HepG2 (cell line): Measurements from ENCODE around the gene PTPRN. TPM values are rescaled to one million over a fixed set of nuclear protein-coding genes. Genes with fewer than 3 reads are reported as not detected.
A peak's percentile ranks its signal among the peaks of the same experiment; 100 is the strongest.

Source experiments
- ATAC-seq: fragments of 200-7000 bp; cut with Tn5 transposase; 3 replicates; pipeline ENCODE4 v1.9.1; 2020; ENCODE audit warnings: mild to moderate bottlenecking, moderate library complexity
- BruUV-seq: library from RNA; stranded (reverse); fragments of 400-500 nt; replicated peaks from 2 replicates; lab custom pipeline; 2021; lab: Mats Ljungman, UMichigan
- CTCF ChIA-PET: fragments of 300-600 bp; formaldehyde crosslinking; extraction: SDS; loops from one replicate; lab custom pipeline; 2021; ENCODE audit warnings: low total read pairs, inconsistent platforms, low intra/inter-chr PET ratio; lab: Yijun Ruan, JAX
- POLR2A ChIA-PET: fragments of 350-600 bp; sonication (Branson Sonifier 250); formaldehyde crosslinking; loops from one replicate; lab custom pipeline; 2020; ENCODE audit warnings: antibody characterized with exemption, inconsistent platforms; lab: Yijun Ruan, JAX
- DNase-seq: peaks from one replicate; pipeline ENCODE4 v3.0.0-alpha.2; 2015; ENCODE audit warnings: low spot score
- FAIRE-seq: peaks from 3 replicates; lab custom pipeline; 2011; peaks lifted over from hg19 to GRCh38; lab: Jason Lieb, UNC
- H2AFZ ChIP-seq: one replicate; pipeline ENCODE4 v1.6.1; 2011; ENCODE audit warnings: low read length, inconsistent platforms
- H3K27ac ChIP-seq: fragments of 300-600 bp; 3 replicates; pipeline ENCODE4 v1.8.0; 2011; ENCODE audit warnings: mixed run types, mild to moderate bottlenecking, mixed read lengths, low read length, inconsistent platforms; ENCODE audit not compliant: insufficient read depth; ENCODE audit errors: extremely low read length
- H3K27me3 ChIP-seq, 2 experiments: fragments of 200-600 bp in 1 of 2; 2 replicates in 1 of 2; 3 replicates in 1 of 2; pipeline versions ENCODE4 v1.6.0 to v1.8.0; 2011; ENCODE audit warnings: low read length in 2 of 2, mild to moderate bottlenecking in 2 of 2, moderate library complexity in 2 of 2, inconsistent platforms in 1 of 2; ENCODE audit not compliant: insufficient read depth in 2 of 2, control insufficient read depth in 1 of 2
- H3K36me3 ChIP-seq, 2 experiments: fragments of 200-600 bp in 1 of 2; replicated peaks in 1 of 2; 2 replicates in 1 of 2; 3 replicates in 1 of 2; pipeline versions ENCODE4 v1.5.1 to v1.8.0; 2011; ENCODE audit warnings: low read length in 2 of 2, inconsistent platforms in 1 of 2; ENCODE audit not compliant: insufficient read depth in 2 of 2, control insufficient read depth in 1 of 2
- H3K4me1 ChIP-seq: 2 replicates; pipeline ENCODE4 v1.5.1; 2012; ENCODE audit warnings: low read length, inconsistent platforms; ENCODE audit not compliant: insufficient read depth
- H3K4me2 ChIP-seq: 2 replicates; pipeline ENCODE4 v1.6.0; 2011; ENCODE audit warnings: low read depth, low read length, inconsistent platforms
- H3K4me3 ChIP-seq, 3 experiments: fragments of 200-600 bp in 1 of 3; sonication (generic), shearing (Covaris generic) in 1 of 3; replicated peaks in 1 of 3; 2 replicates each; pipeline ENCODE4 v1.5.1; 2011 to 2016; ENCODE audit warnings: low read length in 3 of 3, inconsistent platforms in 2 of 3, low read depth in 2 of 3, mild to moderate bottlenecking in 2 of 3, control low read depth in 1 of 3, mixed read lengths in 1 of 3; ENCODE audit not compliant: insufficient read depth in 1 of 3
- H3K79me2 ChIP-seq: one replicate; pipeline ENCODE4 v1.6.1; 2011; ENCODE audit warnings: low read length, inconsistent platforms; ENCODE audit not compliant: insufficient read depth
- H3K9ac ChIP-seq: 2 replicates; pipeline ENCODE4 v1.6.0; 2011; ENCODE audit warnings: mild to moderate bottlenecking, low read depth, low read length, inconsistent platforms; ENCODE audit not compliant: insufficient read depth
- H3K9me3 ChIP-seq: 2 replicates; pipeline ENCODE4 v1.5.1; 2012; ENCODE audit warnings: mild to moderate bottlenecking, low read length
- H4K20me1 ChIP-seq: 2 replicates; pipeline ENCODE4 v1.6.0; 2011; ENCODE audit warnings: inconsistent platforms, mild to moderate bottlenecking, low read length, moderate library complexity; ENCODE audit not compliant: insufficient read depth
- HMGA1 ChIP-seq: sonication (generic); formaldehyde crosslinking; conservative IDR thresholded peaks from 2 replicates; pipeline ENCODE4 v1.4.0; 2020; ENCODE audit warnings: missing genetic modification reagents
- KLF12 ChIP-seq: sonication (generic); formaldehyde crosslinking; IDR thresholded peaks from 2 replicates; pipeline ENCODE4 v1.4.0; 2020; ENCODE audit warnings: missing genetic modification reagents, borderline replicate concordance
- PAF1 ChIP-seq: IDR thresholded peaks from 2 replicates; pipeline ENCODE4 v1.6.1; 2016; ENCODE audit warnings: missing genetic modification reagents, missing compliant biosample characterization
- PTBP1 ChIP-seq: fragments of 200-400 bp; formaldehyde crosslinking; IDR thresholded peaks from 2 replicates; pipeline ENCODE4 v1.6.1; 2018; ENCODE audit warnings: low read length, low read depth; ENCODE audit not compliant: poor library complexity, severe bottlenecking
- RCOR2 ChIP-seq: IDR thresholded peaks from 2 replicates; pipeline ENCODE4 v1.6.1; 2016; ENCODE audit warnings: missing biosample characterization, missing genetic modification reagents
- SSRP1 ChIP-seq: IDR thresholded peaks from 2 replicates; pipeline ENCODE4 v1.6.1; 2016; ENCODE audit warnings: control low read depth
- ZNF101 ChIP-seq: sonication (generic); formaldehyde crosslinking; IDR thresholded peaks from 2 replicates; pipeline ENCODE4 v1.4.0; 2020; ENCODE audit warnings: mild to moderate bottlenecking, low read depth, missing genetic modification reagents, borderline replicate concordance
- ZNF225 ChIP-seq: sonication (generic); formaldehyde crosslinking; IDR thresholded peaks from 2 replicates; pipeline ENCODE4 v1.4.0; 2020; ENCODE audit warnings: mild to moderate bottlenecking, missing genetic modification reagents
- ZNF530 ChIP-seq: sonication (generic); formaldehyde crosslinking; IDR thresholded peaks from 2 replicates; pipeline ENCODE4 v1.5.0; 2020; ENCODE audit warnings: low read depth, mild to moderate bottlenecking, missing genetic modification reagents
- ZNF570 ChIP-seq: sonication (generic); formaldehyde crosslinking; IDR thresholded peaks from 2 replicates; pipeline ENCODE4 v1.4.0; 2020; ENCODE audit warnings: mild to moderate bottlenecking, missing genetic modification reagents, borderline replicate concordance
- ZNF572 ChIP-seq: sonication (generic); formaldehyde crosslinking; IDR thresholded peaks from 2 replicates; pipeline ENCODE4 v1.5.1; 2020; ENCODE audit warnings: mild to moderate bottlenecking, missing genetic modification reagents
- WGBS: methylation state at CpG from one replicate; pipeline ENCODE4 v1.1.6; 2017; ENCODE audit warnings: low lambda C conversion rate; 5-methylcytosine and 5-hydroxymethylcytosine counted together
- in situ Hi-C: cut with HindIII; loops from 2 replicates; pipeline ENCODE4 v1.10.0; 2017; ENCODE audit warnings: low pct_unique_long_range_greater_than_20kb; ENCODE audit not compliant: extremely low pct_ligation_motif_present
- intact Hi-C: fragments of 100-400 bp; cut with micrococcal nuclease; formaldehyde crosslinking; loops from one replicate; pipeline ENCODE4 v1.10.0; 2022; ENCODE audit not compliant: unreplicated experiment
- polyA plus RNA-seq, 8 experiments: library from polyadenylated mRNA; depleted of rRNA in 3 of 8; stranded (reverse) in 7 of 8; unstranded in 1 of 8; fragments of >200 nt; fragmentation: Illumina TruSeq in 4 of 8; extraction: Trizol in 4 of 8; gene quantifications; 2 replicates each; pipeline versions ENCODE4 v1.2.1 to v1.2.3, GENCODE V29; 2011 to 2016; ENCODE audit warnings: low read depth in 4 of 8, missing spikeins in 1 of 8, mixed read lengths in 1 of 8; ENCODE audit not compliant: insufficient read depth in 1 of 8
- total RNA-seq, 5 experiments: library from RNA; depleted of rRNA; stranded (reverse); fragments of >200 nt; fragmentation: Illumina TruSeq; extraction: Trizol; gene quantifications; 2 replicates each; pipeline ENCODE4 v1.2.3, GENCODE V29; 2016; ENCODE audit warnings: low read depth in 1 of 5
- TF ChIP-seq, protein P1 (sequence below), 2 experiments: fragments of 450-650 bp in 1 of 2; sonication (generic) in 1 of 2; formaldehyde crosslinking; IDR thresholded peaks; 2 replicates each; pipeline versions ENCODE4 v1.5.0 to v1.8.0; 2020 to 2022; ENCODE audit warnings: mild to moderate bottlenecking in 1 of 2, missing genetic modification reagents in 1 of 2
- TF ChIP-seq, protein P2 (sequence below): sonication (generic); formaldehyde crosslinking; IDR thresholded peaks from 2 replicates; pipeline ENCODE4 v1.4.0; 2020; ENCODE audit warnings: mild to moderate bottlenecking, missing genetic modification reagents, borderline replicate concordance

PTPRN gene
- total and polyA plus RNA-seq, 2 of the 13 experiments (the other 11 are each of a cell fraction or from before 2014, with no cell fraction given), result 0.26 TPM; not detected in 1

DNA sequence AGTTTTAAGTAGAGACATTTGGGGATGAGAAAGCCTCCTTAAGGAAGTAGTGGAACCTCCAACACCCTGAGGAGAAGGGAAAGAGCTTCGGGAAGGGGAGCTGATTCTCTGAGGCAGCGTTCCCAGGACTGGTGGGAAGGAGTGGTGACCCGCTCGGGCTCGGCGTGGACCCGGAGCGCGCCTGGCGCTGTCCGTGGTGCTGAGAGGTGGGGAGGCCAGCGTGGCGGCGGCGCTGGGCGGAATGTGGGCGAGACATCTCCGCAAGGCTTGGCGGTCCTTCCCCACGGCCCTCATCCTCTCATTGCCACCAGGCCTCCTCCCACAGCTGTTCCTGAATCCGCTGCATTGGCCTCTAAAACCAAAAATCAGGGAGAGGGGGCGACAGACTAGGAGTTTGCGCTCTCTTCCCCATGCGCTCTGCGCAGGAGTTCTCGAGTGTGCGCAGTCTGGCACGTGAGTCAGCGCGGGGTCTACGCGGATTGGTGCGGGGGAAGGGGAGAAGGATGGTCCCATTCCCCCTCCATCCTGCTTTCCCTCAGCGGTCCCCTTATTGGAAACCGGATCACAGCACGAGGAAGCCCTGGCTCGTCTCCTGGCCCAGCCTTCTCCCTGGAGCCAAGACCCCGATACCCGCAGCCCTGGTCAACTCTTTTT, 22.5 kb upstream of the PTPRN start:
- no TSS peak for BruUV-seq
- TF ChIP-seq PTBP1 (no peak), ZNF530 (CRISPR knock-in tag) (no peak), SSRP1 (CRISPR knock-in tag) (no peak), KLF12 (CRISPR knock-in tag) (no peak), RCOR2 (no peak), ZNF572 (CRISPR knock-in tag) (no peak), PAF1 (CRISPR knock-in tag) (no peak), ZNF101 (CRISPR knock-in tag) (0 out of 2 replicates have a peak, but pooled peaks have one; percentile 62), ZNF570 (CRISPR knock-in tag) (no peak), HMGA1 (CRISPR knock-in tag) (no peak), ZNF225 (CRISPR knock-in tag) (peak; percentile 73; the same call in 1 of the 2 replicates)
- TF ChIP-seq, protein P1, sequence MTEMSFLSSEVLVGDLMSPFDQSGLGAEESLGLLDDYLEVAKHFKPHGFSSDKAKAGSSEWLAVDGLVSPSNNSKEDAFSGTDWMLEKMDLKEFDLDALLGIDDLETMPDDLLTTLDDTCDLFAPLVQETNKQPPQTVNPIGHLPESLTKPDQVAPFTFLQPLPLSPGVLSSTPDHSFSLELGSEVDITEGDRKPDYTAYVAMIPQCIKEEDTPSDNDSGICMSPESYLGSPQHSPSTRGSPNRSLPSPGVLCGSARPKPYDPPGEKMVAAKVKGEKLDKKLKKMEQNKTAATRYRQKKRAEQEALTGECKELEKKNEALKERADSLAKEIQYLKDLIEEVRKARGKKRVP (CRISPR knock-in tag; IDR thresholded peaks at IDR 0.05), result 0 out of 4 replicates have a peak, but pooled peaks of 1 of the 2 experiments have one; percentile 15
- TF ChIP-seq, protein P2, sequence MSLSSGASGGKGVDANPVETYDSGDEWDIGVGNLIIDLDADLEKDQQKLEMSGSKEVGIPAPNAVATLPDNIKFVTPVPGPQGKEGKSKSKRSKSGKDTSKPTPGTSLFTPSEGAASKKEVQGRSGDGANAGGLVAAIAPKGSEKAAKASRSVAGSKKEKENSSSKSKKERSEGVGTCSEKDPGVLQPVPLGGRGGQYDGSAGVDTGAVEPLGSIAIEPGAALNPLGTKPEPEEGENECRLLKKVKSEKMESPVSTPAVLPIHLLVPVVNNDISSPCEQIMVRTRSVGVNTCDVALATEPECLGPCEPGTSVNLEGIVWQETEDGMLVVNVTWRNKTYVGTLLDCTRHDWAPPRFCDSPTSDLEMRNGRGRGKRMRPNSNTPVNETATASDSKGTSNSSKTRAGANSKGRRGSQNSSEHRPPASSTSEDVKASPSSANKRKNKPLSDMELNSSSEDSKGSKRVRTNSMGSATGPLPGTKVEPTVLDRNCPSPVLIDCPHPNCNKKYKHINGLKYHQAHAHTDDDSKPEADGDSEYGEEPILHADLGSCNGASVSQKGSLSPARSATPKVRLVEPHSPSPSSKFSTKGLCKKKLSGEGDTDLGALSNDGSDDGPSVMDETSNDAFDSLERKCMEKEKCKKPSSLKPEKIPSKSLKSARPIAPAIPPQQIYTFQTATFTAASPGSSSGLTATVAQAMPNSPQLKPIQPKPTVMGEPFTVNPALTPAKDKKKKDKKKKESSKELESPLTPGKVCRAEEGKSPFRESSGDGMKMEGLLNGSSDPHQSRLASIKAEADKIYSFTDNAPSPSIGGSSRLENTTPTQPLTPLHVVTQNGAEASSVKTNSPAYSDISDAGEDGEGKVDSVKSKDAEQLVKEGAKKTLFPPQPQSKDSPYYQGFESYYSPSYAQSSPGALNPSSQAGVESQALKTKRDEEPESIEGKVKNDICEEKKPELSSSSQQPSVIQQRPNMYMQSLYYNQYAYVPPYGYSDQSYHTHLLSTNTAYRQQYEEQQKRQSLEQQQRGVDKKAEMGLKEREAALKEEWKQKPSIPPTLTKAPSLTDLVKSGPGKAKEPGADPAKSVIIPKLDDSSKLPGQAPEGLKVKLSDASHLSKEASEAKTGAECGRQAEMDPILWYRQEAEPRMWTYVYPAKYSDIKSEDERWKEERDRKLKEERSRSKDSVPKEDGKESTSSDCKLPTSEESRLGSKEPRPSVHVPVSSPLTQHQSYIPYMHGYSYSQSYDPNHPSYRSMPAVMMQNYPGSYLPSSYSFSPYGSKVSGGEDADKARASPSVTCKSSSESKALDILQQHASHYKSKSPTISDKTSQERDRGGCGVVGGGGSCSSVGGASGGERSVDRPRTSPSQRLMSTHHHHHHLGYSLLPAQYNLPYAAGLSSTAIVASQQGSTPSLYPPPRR, result no peak

More for the DNA sequence above, 22.5 kb upstream of the PTPRN start:
- Histone ChIP-seq H3K27ac (no peak overlapping the region), H3K27me3 (peaks cover 3 to 36% of the 10 kb centered on the region in 2 experiments; a peak in 4 of 5 replicates), H3K79me2 (no peaks in the 10 kb centered on the region), H3K9me3 (no peaks in the 10 kb centered on the region), H3K4me3 (no peak overlapping the region), H3K9ac (no peak overlapping the region), H3K4me2 (no peak overlapping the region), H3K36me3 (no peaks in the 10 kb centered on the region), H2AFZ (no peak overlapping the region), H4K20me1 (peaks cover 8% of the 10 kb centered on the region; the same call in 1 of the 2 replicates), H3K4me1 (no peaks in the 10 kb centered on the region)
- ATAC-seq (peak; percentile 84), FAIRE-seq (no peak), DNase-seq (no peak)
- intact Hi-C loops, result no loop called here
- ChIA-PET POLR2A (no interaction called here), CTCF (no interaction called here)
- 38% methylated on average over 30 of the region's 39 CpGs for WGBS
- in situ Hi-C loops, result no loop called here
